GM12878 (cell line): Measurements from ENCODE around the gene MTMR3. TPM values are rescaled to one million over a fixed set of nuclear protein-coding genes. Genes with fewer than 3 reads are reported as not detected.

Source experiments
- ATAC-seq: fragments of 200-7000 bp; cut with Tn5 transposase; 3 replicates; pipeline ENCODE4 v1.9.1; 2020; ENCODE audit warnings: mild to moderate bottlenecking, moderate library complexity
- BruUV-seq: library from RNA; stranded (reverse); fragments of 400-500 nt; replicated peaks from 2 replicates; lab custom pipeline; 2021; lab: Mats Ljungman, UMichigan
- CTCF ChIA-PET: fragments of 300-600 bp; sonication (Branson Sonifier 250); formaldehyde crosslinking; extraction: SDS; loops from one replicate; lab custom pipeline; 2021; ENCODE audit warnings: inconsistent platforms; lab: Yijun Ruan, JAX
- POLR2A ChIA-PET: fragments of 350-600 bp; formaldehyde crosslinking; extraction: SDS; loops from one replicate; lab custom pipeline; 2021; ENCODE audit warnings: inconsistent platforms; lab: Charles Lee
- RAD21 ChIA-PET: fragments of 300-600 bp; sonication (Branson Sonifier 250); formaldehyde crosslinking; loops from one replicate; lab custom pipeline; 2023; ENCODE audit warnings: antibody characterized with exemption; ENCODE audit not compliant: unreplicated experiment; lab: Charles Lee
- SMC1A ChIA-PET: fragments of 300-600 bp; sonication (Branson Sonifier 250); formaldehyde crosslinking; loops from one replicate; lab custom pipeline; 2023; ENCODE audit not compliant: unreplicated experiment, uncharacterized antibody; lab: Charles Lee
- DNase-seq: peaks from one replicate; pipeline ENCODE4 v3.0.0-alpha.2; 2011; ENCODE audit warnings: low read depth, low spot score
- FAIRE-seq: peaks from 3 replicates; lab custom pipeline; 2011; peaks lifted over from hg19 to GRCh38; lab: Jason Lieb, UNC
- H2AFZ ChIP-seq: 2 replicates; pipeline ENCODE4 v1.6.0; 2011; ENCODE audit warnings: low read depth, low read length, control low read depth; ENCODE audit not compliant: control insufficient read depth
- H3K27ac ChIP-seq: 2 replicates; pipeline ENCODE4 v1.5.1; 2011; ENCODE audit warnings: control low read depth; ENCODE audit not compliant: control insufficient read depth, insufficient read depth
- H3K27me3 ChIP-seq, 2 experiments: replicated peaks in 1 of 2; 2 replicates each; pipeline versions ENCODE4 v1.6.0 to v1.6.1; 2011; ENCODE audit warnings: low read length in 1 of 2; ENCODE audit not compliant: control insufficient read depth in 2 of 2, insufficient read depth in 2 of 2
- H3K36me3 ChIP-seq, 2 experiments: 2 replicates each; pipeline ENCODE4 v1.5.1; 2011; ENCODE audit warnings: low read length in 1 of 2; ENCODE audit not compliant: control insufficient read depth in 2 of 2, insufficient read depth in 2 of 2
- H3K4me1 ChIP-seq: 2 replicates; pipeline ENCODE4 v1.6.1; 2011; ENCODE audit warnings: mild to moderate bottlenecking, low read length, moderate library complexity, mixed read lengths; ENCODE audit not compliant: control insufficient read depth, insufficient read depth
- H3K4me2 ChIP-seq: 2 replicates; pipeline ENCODE4 v1.6.0; 2011; ENCODE audit warnings: control low read depth; ENCODE audit not compliant: control insufficient read depth, insufficient read depth
- H3K4me3 ChIP-seq: fragments of 200-600 bp; sonication (generic); 2 replicates; pipeline ENCODE4 v1.5.1; 2016
- H3K79me2 ChIP-seq: 2 replicates; pipeline ENCODE4 v1.6.0; 2011; ENCODE audit warnings: low read length; ENCODE audit not compliant: control insufficient read depth, insufficient read depth
- H3K9ac ChIP-seq: 2 replicates; pipeline ENCODE4 v1.8.0; 2011; ENCODE audit warnings: low read length, control low read depth, mixed read lengths; ENCODE audit not compliant: control insufficient read depth, insufficient read depth
- H3K9me3 ChIP-seq: replicated peaks from 3 replicates; pipeline ENCODE4 v1.5.1; 2011; ENCODE audit warnings: mild to moderate bottlenecking, low read length; ENCODE audit not compliant: control insufficient read depth, insufficient read depth
- H4K20me1 ChIP-seq: 2 replicates; pipeline ENCODE4 v1.6.0; 2011; ENCODE audit not compliant: control insufficient read depth, insufficient read depth
- CREB1 ChIP-seq: IDR thresholded peaks from 2 replicates; pipeline ENCODE4 v1.6.1; 2012; ENCODE audit warnings: low read depth, mild to moderate bottlenecking, inconsistent platforms
- FOS ChIP-seq: IDR thresholded peaks from 3 replicates; pipeline ENCODE4 v1.6.1; 2011; ENCODE audit warnings: borderline replicate concordance; ENCODE audit not compliant: insufficient read length; ENCODE audit errors: extremely low read depth
- IKZF1 ChIP-seq: fragments of 450-650 bp; conservative IDR thresholded peaks from 2 replicates; pipeline ENCODE4 v1.6.1; 2017; ENCODE audit warnings: antibody characterized with exemption, mild to moderate bottlenecking
- JUND ChIP-seq: IDR thresholded peaks from 2 replicates; pipeline ENCODE4 v1.6.1; 2012; ENCODE audit warnings: low read depth, mild to moderate bottlenecking, low read length, improper control_type of control experiment, moderate library complexity
- RUNX3 ChIP-seq: IDR thresholded peaks from 2 replicates; pipeline ENCODE4 v1.6.1; 2012; ENCODE audit warnings: low read length, inconsistent platforms
- SKIL ChIP-seq: fragments of 450-650 bp; IDR thresholded peaks from 2 replicates; pipeline ENCODE4 v1.6.1; 2017; ENCODE audit warnings: mild to moderate bottlenecking, low read depth, inconsistent platforms; ENCODE audit not compliant: poor library complexity, severe bottlenecking
- WGBS: methylation state at CpG from one replicate; pipeline ENCODE4 v1.1.6; 2016; ENCODE audit warnings: low lambda C conversion rate; ENCODE audit not compliant: insufficient replicate concordance, insufficient coverage; ENCODE audit errors: missing lambda C conversion rate; 5-methylcytosine and 5-hydroxymethylcytosine counted together
- in situ Hi-C: fragments of 300-500 bp; cut with MboI; formaldehyde crosslinking; loops from 9 replicates; pipeline ENCODE4 v1.14.3; 2018; ENCODE audit warnings: mixed read lengths
- intact Hi-C: fragments of 100-400 bp; cut with micrococcal nuclease; formaldehyde crosslinking; loops from one replicate; pipeline ENCODE4 v1.14.2; 2022; ENCODE audit not compliant: unreplicated experiment
- polyA plus RNA-seq, 11 experiments: library from polyadenylated mRNA; depleted of rRNA in 4 of 11; unstranded in 6 of 11; stranded (reverse) in 5 of 11; fragments of >200 nt; fragmentation: Nextera tagmentation in 4 of 11; fragmentation: Illumina TruSeq in 1 of 11; extraction: Ambion mirVana in 4 of 11; extraction: Trizol in 1 of 11; gene quantifications; 1 replicate in 1 of 11; 2 replicates in 10 of 11; pipeline versions ENCODE4 v1.2.1 to v1.2.3, GENCODE V29; 2011 to 2016; ENCODE audit warnings: inconsistent platforms in 2 of 11, missing spikeins in 2 of 11, low read depth in 1 of 11
- total RNA-seq, 4 experiments: library from RNA; depleted of rRNA in 3 of 4; stranded (reverse); fragments of >200 nt in 3 of 4; fragmentation: Illumina TruSeq in 1 of 4; extraction: Trizol in 1 of 4; gene quantifications; 2 replicates each; pipeline versions ENCODE4 v1.2.1 to v1.2.3, GENCODE V29; 2013 to 2021

The MTMR3 gene
- total and polyA plus RNA-seq, 10 of the 15 experiments (the other 5 are each of a cell fraction or from before 2014, with no cell fraction given), result 1.4 to 23.7 (median 10.6) TPM

- H2AFZ ChIP-seq, result no peak overlapping the region
- no peak for ATAC-seq
- no peaks in the 10 kb centered on the region for H4K20me1 ChIP-seq
- H3K27me3 ChIP-seq, result no peaks in the 10 kb centered on the region
- no peaks in the 10 kb centered on the region for H3K4me1 ChIP-seq
- in situ Hi-C loops (no loop called here), intact Hi-C loops (no loop called here)
- TF ChIP-seq RUNX3 (no peak), JUND (no peak), FOS (no peak), CREB1 (no peak), IKZF1 (no peak), SKIL (no peak)
- CTCF ChIA-PET, result interaction anchor here (1.0 kb wide), 1 partner anchor 32 kb away, joined by 3 read pairs; no protein-coding TSS in a partner anchor
- BruUV-seq, result no TSS peak
- H3K79me2 ChIP-seq, result no peaks in the 10 kb centered on the region
- no peaks in the 10 kb centered on the region for H3K36me3 ChIP-seq
- H3K9me3 ChIP-seq, result no peaks in the 10 kb centered on the region; the same call in 2 of the 3 replicates
- SMC1A ChIA-PET, result interaction anchor here (0.6 kb wide), 1 partner anchor 70 kb away, joined by 3 read pairs; no protein-coding TSS in a partner anchor
- no peak overlapping the region for H3K4me2 ChIP-seq
- DNase-seq, result no peak
- H3K4me3 ChIP-seq, result no peak overlapping the region
- RAD21 ChIA-PET, result no interaction called here
- H3K27ac ChIP-seq, result no peak overlapping the region
- H3K9ac ChIP-seq, result no peak overlapping the region
- POLR2A ChIA-PET, result interaction anchor here (0.9 kb wide), 1 partner anchor 25 kb away, joined by 7 read pairs; no protein-coding TSS in a partner anchor
- WGBS, result 86% methylated on average over 2 of the region's 2 CpGs
- FAIRE-seq, result no peak
Measured at GRCh38 chr22:29846290-29846689, 36.7 kb upstream of the MTMR3 start.
